MCF 10A (cell line): ENCODE data around the gene GPR143. TPM values are rescaled to one million over a fixed set of nuclear protein-coding genes. Genes with fewer than 3 reads are reported as not detected.

Source experiments
- BruUV-seq: library from RNA; stranded (reverse); fragments of 400-500 nt; replicated peaks from 2 replicates; lab custom pipeline; 2021; lab: Mats Ljungman, UMichigan
- CTCF ChIA-PET: fragments of 300-600 bp; sonication (Branson Sonifier 250); formaldehyde crosslinking; extraction: SDS; loops from one replicate; lab custom pipeline; 2021; ENCODE audit warnings: antibody characterized with exemption, inconsistent platforms; lab: Yijun Ruan, JAX
- POLR2A ChIA-PET: fragments of 300-600, 350-650 bp; sonication (Branson Sonifier 250); formaldehyde crosslinking; extraction: SDS; loops from one replicate; lab custom pipeline; 2020; ENCODE audit warnings: antibody characterized with exemption, inconsistent platforms; lab: Yijun Ruan, JAX
- DNase-seq: peaks from one replicate; pipeline ENCODE4 v3.0.0-alpha.2; 2018; ENCODE audit not compliant: unreplicated experiment
- H3K27ac Mint-ChIP-seq: one replicate; pipeline ENCODE4 v1.8.0; 2022; ENCODE audit warnings: mild to moderate bottlenecking, low read depth, mixed read lengths; ENCODE audit not compliant: unreplicated experiment
- H3K27me3 Mint-ChIP-seq: one replicate; pipeline ENCODE4 v1.8.0; 2022; ENCODE audit warnings: mixed read lengths; ENCODE audit not compliant: insufficient read depth, unreplicated experiment
- H3K36me3 Mint-ChIP-seq: one replicate; pipeline ENCODE4 v1.8.0; 2022; ENCODE audit warnings: mild to moderate bottlenecking, moderate library complexity, mixed read lengths; ENCODE audit not compliant: insufficient read depth, unreplicated experiment
- H3K4me1 Mint-ChIP-seq: one replicate; pipeline ENCODE4 v1.8.0; 2022; ENCODE audit warnings: mixed read lengths; ENCODE audit not compliant: insufficient read depth, unreplicated experiment
- H3K4me3 Mint-ChIP-seq: one replicate; pipeline ENCODE4 v1.8.0; 2022; ENCODE audit warnings: mild to moderate bottlenecking, moderate library complexity, mixed read lengths; ENCODE audit not compliant: unreplicated experiment
- H3K9me3 Mint-ChIP-seq: one replicate; pipeline ENCODE4 v1.8.0; 2022; ENCODE audit warnings: mixed read lengths; ENCODE audit not compliant: unreplicated experiment
- CTCF ChIP-seq: fragments of 200-600 bp; IDR thresholded peaks from one replicate; pipeline ENCODE4 v1.8.0; 2022; ENCODE audit warnings: antibody characterized with exemption, mild to moderate bottlenecking; ENCODE audit not compliant: unreplicated experiment
- intact Hi-C: fragments of 100-400 bp; cut with micrococcal nuclease; formaldehyde crosslinking; loops from 2 replicates; pipeline ENCODE4 v1.14.1; 2022
- total RNA-seq: library from RNA; stranded (reverse); gene quantifications from 2 replicates; pipeline ENCODE4 v1.2.3, GENCODE V29; 2022

Gene GPR143
- total RNA-seq, 1 experiment from 2014 or later, result 0.77 TPM

- DNase-seq, result peak; percentile 63
- ChIA-PET POLR2A (no interaction called here), CTCF (interaction anchor here (0.7 to 1.1 kb wide), 2 partner anchors 9 to 867 kb away, joined by 3 read pairs; no protein-coding TSS in a partner anchor)
- H3K36me3 Mint-ChIP-seq, result peaks cover 13% of the 10 kb centered on the region
- BruUV-seq, result no TSS peak
- H3K4me3 Mint-ChIP-seq, result no peak overlapping the region
- H3K9me3 Mint-ChIP-seq, result no peaks in the 10 kb centered on the region
- H3K27me3 Mint-ChIP-seq, result peaks cover 16% of the 10 kb centered on the region
- intact Hi-C loops, result no loop called here
- H3K27ac Mint-ChIP-seq, result no peak overlapping the region
- H3K4me1 Mint-ChIP-seq, result peaks cover 18% of the 10 kb centered on the region
- TF ChIP-seq CTCF, result no peak
Measured at GRCh38 chrX:9681422-9681821, 84.2 kb downstream of the GPR143 start.

- peaks cover 9% of the 10 kb centered on the region for H3K36me3 Mint-ChIP-seq
- DNase-seq, result no peak
- no peak overlapping the region for H3K27ac Mint-ChIP-seq
- no TSS peak for BruUV-seq
- H3K4me3 Mint-ChIP-seq, result no peak overlapping the region
- TF ChIP-seq CTCF, result no peak
- CTCF ChIA-PET, result interaction anchor here (0.7 to 1.1 kb wide), 2 partner anchors 8 to 866 kb away, joined by 3 read pairs; no protein-coding TSS in a partner anchor
- intact Hi-C loops, result no loop called here
- POLR2A ChIA-PET, result no interaction called here
- H3K9me3 Mint-ChIP-seq, result no peaks in the 10 kb centered on the region
- H3K27me3 Mint-ChIP-seq, result peaks cover 16% of the 10 kb centered on the region
- H3K4me1 Mint-ChIP-seq, result peaks cover 18% of the 10 kb centered on the region
Measured at GRCh38 chrX:9681011-9681410, 84.6 kb downstream of the GPR143 start.

GRCh38 chrX:9678215-9678965 lies 87.3 kb downstream of the GPR143 start:
- peaks cover 18% of the 10 kb centered on the region for H3K4me1 Mint-ChIP-seq

More at GRCh38 chrX:9678215-9678965, 87.3 kb downstream of the GPR143 start:
- TF ChIP-seq CTCF, result no peak
- ChIA-PET POLR2A (no interaction called here), CTCF (interaction anchor here (1.2 kb wide), 1 partner anchor 694 kb away, joined by 3 read pairs; no protein-coding TSS in a partner anchor)
- no TSS peak for BruUV-seq
- H3K27me3 Mint-ChIP-seq, result peaks cover 16% of the 10 kb centered on the region
- intact Hi-C loops, result no loop called here
- no peak for DNase-seq
- no peak overlapping the region for H3K4me3 Mint-ChIP-seq
- peaks cover 4% of the 10 kb centered on the region for H3K36me3 Mint-ChIP-seq
- H3K9me3 Mint-ChIP-seq, result no peaks in the 10 kb centered on the region
- no peak overlapping the region for H3K27ac Mint-ChIP-seq
